Motor neuron (in vitro differentiated cells): ENCODE results near the gene IQGAP2. TPM values are rescaled to one million over a fixed set of nuclear protein-coding genes. Genes with fewer than 3 reads are reported as not detected.
"Not testable (repeated sequence)": the region's sequence is repeated elsewhere in the genome, so short reads cannot be mapped to it uniquely, and the experiment has no call there.

Source experiments
- ATAC-seq, 8 experiments: fragments of 200-7000 bp; cut with Tn5 transposase; replicated peaks in 6 of 8; 2 replicates each; pipeline ENCODE4 v1.8.0; 2021; ENCODE audit warnings: mild to moderate bottlenecking in 8 of 8, moderate library complexity in 8 of 8
- H3K27ac ChIP-seq, 2 donors: fragments of 250-450 bp; sonication (Bioruptor Pico); 2 replicates each; pipeline ENCODE4 v1.9.0; 2021; ENCODE audit warnings: antibody characterized with exemption in 2 of 2, mild to moderate bottlenecking in 2 of 2, moderate library complexity in 1 of 2
- H3K4me1 ChIP-seq, 2 donors: fragments of 250-450 bp; sonication (Bioruptor Pico); replicated peaks in 1 of 2; 2 replicates each; pipeline ENCODE4 v1.6.1; 2021; ENCODE audit warnings: antibody characterized with exemption in 2 of 2, mild to moderate bottlenecking in 2 of 2, moderate library complexity in 1 of 2
- H3K4me3 ChIP-seq, 5 donors: fragments of 250-450 bp; sonication (Bioruptor Pico); 2 replicates each; pipeline ENCODE4 v1.9.0; 2021; ENCODE audit warnings: antibody characterized with exemption in 5 of 5, mild to moderate bottlenecking in 5 of 5, moderate library complexity in 4 of 5
- WGBS, 10 experiments: fragments of 450-650 bp; shearing (Covaris generic); methylation state at CpG; one replicate each; pipeline ENCODE4 v1.0.0; 2022; 5-methylcytosine and 5-hydroxymethylcytosine counted together
- in situ Hi-C, 9 experiments: fragments of 400-800 bp; cut with MboI; loops; one replicate each; pipeline ENCODE4 v1.15.0; 2021; ENCODE audit warnings: low sequenced_read_pairs in 9 of 9, low pct_unique_long_range_greater_than_20kb in 2 of 9; ENCODE audit not compliant: unreplicated experiment in 9 of 9
- total RNA-seq, 8 experiments: library from RNA; unstranded; fragments of 300-600 nt; gene quantifications; 2 replicates each; pipeline versions ENCODE4 v1.2.3 to v1.2.4, GENCODE V29; 2022

Gene IQGAP2, protein sequence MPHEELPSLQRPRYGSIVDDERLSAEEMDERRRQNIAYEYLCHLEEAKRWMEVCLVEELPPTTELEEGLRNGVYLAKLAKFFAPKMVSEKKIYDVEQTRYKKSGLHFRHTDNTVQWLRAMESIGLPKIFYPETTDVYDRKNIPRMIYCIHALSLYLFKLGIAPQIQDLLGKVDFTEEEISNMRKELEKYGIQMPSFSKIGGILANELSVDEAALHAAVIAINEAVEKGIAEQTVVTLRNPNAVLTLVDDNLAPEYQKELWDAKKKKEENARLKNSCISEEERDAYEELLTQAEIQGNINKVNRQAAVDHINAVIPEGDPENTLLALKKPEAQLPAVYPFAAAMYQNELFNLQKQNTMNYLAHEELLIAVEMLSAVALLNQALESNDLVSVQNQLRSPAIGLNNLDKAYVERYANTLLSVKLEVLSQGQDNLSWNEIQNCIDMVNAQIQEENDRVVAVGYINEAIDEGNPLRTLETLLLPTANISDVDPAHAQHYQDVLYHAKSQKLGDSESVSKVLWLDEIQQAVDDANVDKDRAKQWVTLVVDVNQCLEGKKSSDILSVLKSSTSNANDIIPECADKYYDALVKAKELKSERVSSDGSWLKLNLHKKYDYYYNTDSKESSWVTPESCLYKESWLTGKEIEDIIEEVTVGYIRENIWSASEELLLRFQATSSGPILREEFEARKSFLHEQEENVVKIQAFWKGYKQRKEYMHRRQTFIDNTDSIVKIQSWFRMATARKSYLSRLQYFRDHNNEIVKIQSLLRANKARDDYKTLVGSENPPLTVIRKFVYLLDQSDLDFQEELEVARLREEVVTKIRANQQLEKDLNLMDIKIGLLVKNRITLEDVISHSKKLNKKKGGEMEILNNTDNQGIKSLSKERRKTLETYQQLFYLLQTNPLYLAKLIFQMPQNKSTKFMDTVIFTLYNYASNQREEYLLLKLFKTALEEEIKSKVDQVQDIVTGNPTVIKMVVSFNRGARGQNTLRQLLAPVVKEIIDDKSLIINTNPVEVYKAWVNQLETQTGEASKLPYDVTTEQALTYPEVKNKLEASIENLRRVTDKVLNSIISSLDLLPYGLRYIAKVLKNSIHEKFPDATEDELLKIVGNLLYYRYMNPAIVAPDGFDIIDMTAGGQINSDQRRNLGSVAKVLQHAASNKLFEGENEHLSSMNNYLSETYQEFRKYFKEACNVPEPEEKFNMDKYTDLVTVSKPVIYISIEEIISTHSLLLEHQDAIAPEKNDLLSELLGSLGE (N-terminal part only)
- total RNA-seq, result 10 to 100 TPM in 5 of 8 experiments, 1 to 10 TPM in 3; 6.3 to 74.8 (median 14.2) TPM

DNA sequence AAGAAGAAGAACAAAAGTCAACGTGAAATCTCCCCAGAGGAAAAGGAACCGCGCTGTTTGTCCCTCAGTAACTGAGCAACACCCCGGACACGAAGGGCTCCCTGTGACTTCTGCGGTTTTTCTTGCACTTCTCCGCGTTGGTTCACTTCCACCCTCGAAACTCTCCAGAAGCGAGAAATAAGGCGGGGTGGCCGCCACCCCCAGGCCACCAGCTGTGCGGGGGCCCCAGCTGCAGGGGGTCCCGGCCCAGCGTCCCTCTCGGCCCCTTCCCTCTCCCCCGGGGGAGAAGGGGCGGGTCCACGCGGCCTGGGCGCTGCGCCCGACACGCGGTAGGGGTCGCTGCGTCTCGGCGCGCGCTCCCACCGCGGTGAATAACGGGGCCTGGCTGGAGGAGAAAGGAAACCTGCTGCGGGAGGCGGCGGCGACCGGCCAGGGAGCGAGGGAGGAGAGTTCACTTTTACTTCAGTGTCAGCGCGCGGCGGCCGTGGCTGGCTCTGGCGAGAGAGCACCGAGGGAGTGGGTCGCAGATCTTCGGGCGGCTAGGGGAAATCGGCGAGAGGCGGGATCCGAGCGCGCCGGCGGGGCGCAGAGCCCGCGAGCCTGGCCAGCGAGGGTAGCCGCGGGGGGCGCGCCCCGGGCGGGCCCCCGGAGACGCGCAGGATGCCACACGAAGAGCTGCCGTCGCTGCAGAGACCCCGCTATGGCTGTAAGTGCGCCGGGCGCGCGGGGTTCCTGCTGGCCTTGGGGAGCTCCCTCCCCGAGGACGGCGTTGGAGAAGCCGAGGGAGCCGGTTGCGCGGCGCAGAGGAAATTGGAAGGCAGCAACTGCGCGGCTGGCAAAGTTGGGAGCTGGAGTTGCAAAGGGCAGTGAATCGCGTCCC, at the start of gene IQGAP2:
TSS of gene IQGAP2 (plus strand) at position 400 of the 880 bp plus-strand sequence. CDS start at position 661, 261 bp downstream.
- in situ Hi-C loops, result loop anchor here in 2 of 9 experiments (10.0 kb wide), 1 partner anchor 142 kb away; no protein-coding TSS in a partner anchor
- H3K27ac ChIP-seq, result peak within 1 kb of the TSS; percentile 3 to 76
- 0 to 3% (median 0%) methylated on average over 1 to 12 of the region's 92 CpGs; no CpG with 5 or more reads in 2 of the 10 experiments for WGBS, 10 experiments

DNA sequence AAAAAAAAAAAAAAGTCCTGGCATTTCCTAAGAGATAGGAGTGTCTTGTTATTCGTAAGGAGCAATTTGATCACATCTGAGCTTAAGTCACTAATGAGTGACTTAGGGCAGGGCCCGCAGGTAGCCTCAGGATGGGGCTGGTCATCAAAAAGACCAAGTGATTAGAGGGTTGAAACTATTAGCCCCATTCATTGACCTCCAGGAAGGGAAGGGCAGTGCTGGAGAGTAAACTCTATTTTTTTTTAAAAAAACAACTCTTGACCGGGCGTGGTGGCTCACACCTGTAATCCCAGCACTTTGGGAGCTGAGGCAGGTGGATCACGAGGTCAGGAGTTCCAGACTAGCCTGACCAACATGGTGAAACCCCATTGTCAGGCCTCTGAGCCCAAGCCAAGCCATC, 46.2 kb upstream of the IQGAP2 start:
- ATAC-seq, result no peak
- in situ Hi-C loops, result no loop called here
- Histone ChIP-seq H3K27ac (no peak overlapping the region), H3K4me3 (no peak overlapping the region), H3K4me1 (no peaks in the 10 kb centered on the region)
- WGBS, 10 experiments, result 53 to 100% (median 86%) methylated on average over 1 to 4 of the region's 5 CpGs; no CpG with 5 or more reads in 1 of the 10 experiments

More for the DNA sequence above, at the start of gene IQGAP2:
- H3K4me1 ChIP-seq, result peaks cover 10 to 25% of the 10 kb centered on the region in 2 donors
- H3K4me3 ChIP-seq, result peak within 1 kb of the TSS; percentile 51 to 79 (median 65)
- peak; percentile 79 to 92 (median 90) for ATAC-seq

DNA sequence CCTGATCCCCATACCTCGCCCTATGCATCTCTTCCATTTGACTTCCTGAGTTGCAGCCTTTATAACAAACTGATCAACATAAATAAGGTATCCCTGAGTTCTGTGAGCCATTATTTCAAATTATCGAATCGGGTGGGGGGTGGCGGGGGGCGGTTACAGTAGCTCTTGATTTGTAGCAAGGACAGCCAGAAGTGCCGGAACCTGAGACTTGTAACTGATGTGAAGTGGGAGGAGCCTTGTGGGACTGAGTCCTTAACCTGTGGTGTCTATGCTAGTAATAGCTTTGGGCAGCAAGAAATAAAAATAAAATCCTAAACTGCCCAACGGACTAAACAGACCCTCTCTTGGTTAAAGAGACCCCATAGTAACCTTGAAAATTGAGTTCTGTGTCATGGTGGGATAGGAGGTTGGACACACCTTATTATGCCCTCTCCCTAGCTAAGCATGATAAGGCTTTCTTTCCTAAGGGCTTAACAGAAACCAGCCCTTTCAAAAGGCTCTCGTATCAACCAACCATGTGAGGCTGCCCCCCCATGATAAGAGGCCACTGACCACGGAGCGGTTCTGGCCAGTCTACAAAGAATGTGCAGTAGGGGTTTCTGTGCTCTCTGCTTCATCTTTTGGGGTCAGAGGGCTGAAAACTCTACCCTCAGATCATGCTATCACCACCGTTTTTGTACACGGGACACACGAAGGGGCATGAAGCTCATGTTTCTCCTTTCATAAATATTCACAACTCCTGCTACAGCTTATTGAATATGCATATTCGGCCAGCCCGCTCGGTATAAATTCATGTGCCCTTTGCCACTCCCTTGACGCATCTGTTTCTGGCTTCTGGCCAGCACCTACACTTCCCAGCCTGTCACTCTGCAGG, 39.5 kb upstream of the IQGAP2 start:
- 0 to 75% (median 54%) methylated on average over 2 to 16 of the region's 17 CpGs; no CpG with 5 or more reads in 2 of the 10 experiments for WGBS, 10 experiments
- peaks cover 13 to 16% of the 10 kb centered on the region in 2 donors for H3K4me1 ChIP-seq
- in situ Hi-C loops, result no loop called here
- H3K27ac ChIP-seq, result peak overlapping the region; percentile 63 to 68
- H3K4me3 ChIP-seq, result no peak overlapping the region
- ATAC-seq, result peak; percentile 76 to 98 (median 94)

DNA sequence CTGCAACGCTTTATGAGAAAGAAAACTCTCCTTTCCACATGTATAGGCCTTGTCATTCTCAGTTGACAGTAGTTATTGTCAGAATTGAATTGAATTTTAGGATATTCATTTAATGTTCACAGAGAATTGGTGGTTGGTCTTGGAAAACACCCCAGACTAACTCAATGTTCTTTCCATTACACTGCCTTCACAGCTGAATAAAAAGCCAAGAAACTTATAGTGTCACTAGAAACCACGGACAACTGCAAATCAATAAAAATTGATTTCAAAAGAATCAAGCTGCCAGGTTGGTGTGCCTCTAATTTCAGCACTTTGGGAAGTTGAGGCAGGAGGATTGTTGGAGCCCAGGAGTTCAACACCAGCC, 38.9 kb upstream of the IQGAP2 start:
- no peak overlapping the region for H3K27ac ChIP-seq
- in situ Hi-C loops, result no loop called here
- no peak for ATAC-seq
- H3K4me3 ChIP-seq, result no peak overlapping the region
- WGBS, 10 experiments, result 0 to 100% (median 51%) methylated on average over 1 to 2 of the region's 2 CpGs; no CpG with 5 or more reads in 1 of the 10 experiments
- H3K4me1 ChIP-seq, result peaks cover 13 to 16% of the 10 kb centered on the region in 2 donors

DNA sequence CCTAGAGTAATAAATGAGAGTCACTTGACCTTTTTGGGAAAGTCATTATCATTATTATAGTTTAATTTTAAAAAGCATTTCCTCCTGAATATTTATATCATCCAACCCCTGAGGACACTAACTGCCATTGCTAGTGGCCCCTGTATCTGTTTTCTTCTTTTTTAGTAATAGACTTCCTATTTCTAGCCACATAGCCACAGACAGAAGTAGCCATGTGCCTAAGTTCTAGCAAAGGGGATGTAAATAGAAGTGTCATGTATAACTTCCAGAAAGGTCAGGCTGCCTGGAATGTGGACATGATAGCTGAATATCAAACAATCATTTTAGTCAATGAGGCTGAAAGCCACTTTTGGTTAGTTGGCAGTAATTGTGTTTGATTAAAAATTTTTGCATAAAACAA, 37.5 kb upstream of the IQGAP2 start:
- in situ Hi-C loops, result no loop called here
- ATAC-seq, result no peak
- no peak overlapping the region for H3K4me3 ChIP-seq
- no peak overlapping the region for H3K27ac ChIP-seq
- peaks cover 13 to 16% of the 10 kb centered on the region in 2 donors for H3K4me1 ChIP-seq

DNA sequence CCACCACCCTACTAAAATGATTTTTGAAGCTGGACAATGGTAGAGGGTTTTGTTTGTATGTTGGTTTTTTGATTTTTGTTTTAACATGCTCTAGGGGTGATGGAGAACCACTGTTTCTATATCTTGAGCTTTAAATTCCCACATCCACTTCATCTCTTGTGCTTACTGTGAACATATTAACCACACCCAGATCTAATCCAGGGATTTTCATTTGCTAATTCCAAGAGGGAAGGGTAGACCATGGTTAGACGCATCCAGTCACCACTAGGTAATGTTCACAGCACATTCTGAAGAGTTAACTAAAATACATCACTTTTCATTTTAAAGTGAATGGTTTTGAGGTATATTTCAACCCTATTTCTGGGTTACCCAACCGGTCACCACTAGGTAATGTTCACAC, 36.5 kb upstream of the IQGAP2 start:
- WGBS, 10 experiments, result 21 to 100% (median 86%) methylated on average over 1 to 2 of the region's 2 CpGs; no CpG with 5 or more reads in 2 of the 10 experiments
- Histone ChIP-seq H3K4me3 (no peak overlapping the region), H3K27ac (no peak overlapping the region), H3K4me1 (peaks cover 13 to 16% of the 10 kb centered on the region in 2 donors)
- ATAC-seq, result peak in 3 of 8 experiments; percentile 22 to 55 (median 24)
- in situ Hi-C loops, result no loop called here

DNA sequence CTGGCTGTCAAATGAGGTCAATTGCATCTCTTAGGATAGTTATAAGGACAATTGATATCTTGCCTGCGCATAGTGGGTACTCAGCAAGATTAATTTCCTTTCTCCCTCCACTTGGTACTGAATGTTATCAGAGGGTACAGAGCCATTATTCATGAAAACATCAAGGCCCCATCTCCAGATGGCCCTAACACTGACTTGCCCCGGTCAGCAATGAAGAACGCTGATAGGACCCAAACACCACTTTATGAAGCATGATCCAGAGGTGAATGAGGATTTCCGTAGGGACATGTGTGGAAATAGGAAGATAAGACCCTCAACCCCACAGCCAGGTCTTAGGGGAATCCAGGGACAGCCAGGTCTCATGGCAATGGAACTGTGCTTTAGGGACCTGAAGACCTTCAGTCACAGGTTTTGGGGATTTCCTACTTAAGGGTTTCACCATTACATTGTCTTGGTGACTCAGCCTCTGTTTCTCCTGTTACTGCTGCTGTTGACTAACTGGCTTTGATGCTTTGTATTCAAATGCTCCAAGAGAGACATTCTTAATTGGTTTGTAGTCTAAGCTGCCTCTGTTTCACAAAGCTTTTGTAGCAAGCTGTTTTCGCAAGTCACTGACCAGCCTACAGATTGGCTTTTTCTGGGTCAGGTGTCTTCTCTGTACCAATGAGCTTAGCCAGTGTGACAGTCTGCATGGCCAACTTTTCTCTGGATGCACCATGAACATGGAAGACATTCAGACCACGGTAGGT, 35.3 kb upstream of the IQGAP2 start:
- no peak overlapping the region for H3K27ac ChIP-seq
- no peak for ATAC-seq
- no peak overlapping the region for H3K4me3 ChIP-seq
- H3K4me1 ChIP-seq, result peaks cover 19 to 25% of the 10 kb centered on the region in 2 donors
- 43 to 100% (median 94%) methylated on average over 1 to 6 of the region's 6 CpGs for WGBS, 10 experiments
- in situ Hi-C loops, result no loop called here

DNA sequence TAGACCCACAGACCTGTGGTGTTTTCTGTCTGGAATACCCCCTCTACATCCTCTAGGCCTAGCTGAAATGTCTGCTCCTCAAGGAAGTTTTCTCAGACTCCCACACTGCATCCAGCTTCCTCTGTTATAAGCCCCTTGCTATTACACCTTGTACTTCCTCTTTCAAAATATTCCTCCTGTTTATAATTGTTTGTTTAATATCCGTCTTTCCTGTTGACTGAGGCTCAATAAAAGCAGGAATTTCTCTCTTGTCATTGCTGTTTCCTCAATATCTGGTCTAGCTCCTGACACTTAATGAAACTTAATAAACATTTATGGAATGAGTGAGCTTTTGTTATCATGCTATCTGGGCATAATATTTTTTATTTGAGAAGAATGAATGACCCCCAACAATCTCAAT, 34.1 kb upstream of the IQGAP2 start:
- ATAC-seq, result no peak
- Histone ChIP-seq H3K27ac (no peak overlapping the region), H3K4me3 (no peak overlapping the region), H3K4me1 (peaks cover 12 to 19% of the 10 kb centered on the region in 2 donors)
- in situ Hi-C loops, result no loop called here
- WGBS, 10 experiments, result 17 to 100% (median 100%) methylated on average over 1 of the region's 1 CpG; no CpG with 5 or more reads in 1 of the 10 experiments

DNA sequence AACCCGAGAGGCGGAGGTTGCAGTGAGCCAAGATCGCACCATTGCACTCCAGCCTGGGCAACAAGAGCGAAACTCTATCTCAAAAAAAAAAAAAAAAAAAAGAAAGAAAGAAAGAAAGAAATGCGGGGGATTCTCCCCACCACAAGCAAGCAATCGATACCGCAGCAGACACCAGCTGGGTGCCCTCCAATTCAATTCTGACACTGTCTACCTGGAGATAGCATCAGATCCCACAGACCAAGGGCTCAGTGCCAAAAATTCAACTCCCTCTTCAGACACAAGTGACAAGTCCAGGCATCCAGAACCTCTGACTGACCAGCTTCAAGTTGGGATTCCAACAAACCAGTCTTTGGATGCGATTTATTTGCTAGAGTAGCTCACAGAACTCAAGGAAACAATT, 33.4 kb upstream of the IQGAP2 start:
- in situ Hi-C loops, H3K27ac ChIP-seq, ATAC-seq, H3K4me3 ChIP-seq: not testable (repeated sequence)
- 90 to 100% (median 100%) methylated on average over 1 to 4 of the region's 8 CpGs; no CpG with 5 or more reads in 3 of the 10 experiments for WGBS, 10 experiments
- peaks cover 7 to 12% of the 10 kb centered on the region in 2 donors for H3K4me1 ChIP-seq

DNA sequence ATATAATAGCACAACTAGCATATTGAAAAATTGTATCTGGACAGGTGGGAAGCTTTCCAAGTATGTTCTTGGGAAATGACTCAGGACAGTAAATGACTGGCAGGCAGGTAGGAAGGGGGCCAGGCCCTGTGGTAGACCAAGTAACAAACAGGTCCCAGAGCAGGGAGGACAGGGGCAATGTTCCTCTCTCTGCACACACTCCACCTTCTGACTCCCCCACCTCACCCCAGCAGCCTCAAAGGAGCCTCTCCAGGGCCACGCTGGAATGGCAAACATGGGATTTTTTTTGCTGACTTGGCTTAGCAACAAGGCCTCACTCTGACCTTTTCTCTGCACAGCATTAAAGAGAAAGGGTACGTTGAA, 31.1 kb upstream of the IQGAP2 start:
- ATAC-seq, result peak in 1 of 8 experiments; percentile 76
- Histone ChIP-seq H3K4me1 (peaks cover 7 to 11% of the 10 kb centered on the region in 2 donors), H3K27ac (peak overlapping the region in 1 of 2 donors; percentile 30), H3K4me3 (no peak overlapping the region)
- in situ Hi-C loops, result no loop called here
- 30 to 83% (median 40%) methylated on average over 1 to 2 of the region's 2 CpGs; no CpG with 5 or more reads in 5 of the 10 experiments for WGBS, 10 experiments
